Fibroblast of upper back skin (primary cell): Measurements from ENCODE around the gene TMEM214.
"Not testable (repeated sequence)": the region's sequence is repeated elsewhere in the genome, so short reads cannot be mapped to it uniquely, and the experiment has no call there.

Source experiments
- DNase-seq: peaks from one replicate; pipeline ENCODE4 v3.0.0-alpha.2; 2013

The TMEM214 gene

DNA sequence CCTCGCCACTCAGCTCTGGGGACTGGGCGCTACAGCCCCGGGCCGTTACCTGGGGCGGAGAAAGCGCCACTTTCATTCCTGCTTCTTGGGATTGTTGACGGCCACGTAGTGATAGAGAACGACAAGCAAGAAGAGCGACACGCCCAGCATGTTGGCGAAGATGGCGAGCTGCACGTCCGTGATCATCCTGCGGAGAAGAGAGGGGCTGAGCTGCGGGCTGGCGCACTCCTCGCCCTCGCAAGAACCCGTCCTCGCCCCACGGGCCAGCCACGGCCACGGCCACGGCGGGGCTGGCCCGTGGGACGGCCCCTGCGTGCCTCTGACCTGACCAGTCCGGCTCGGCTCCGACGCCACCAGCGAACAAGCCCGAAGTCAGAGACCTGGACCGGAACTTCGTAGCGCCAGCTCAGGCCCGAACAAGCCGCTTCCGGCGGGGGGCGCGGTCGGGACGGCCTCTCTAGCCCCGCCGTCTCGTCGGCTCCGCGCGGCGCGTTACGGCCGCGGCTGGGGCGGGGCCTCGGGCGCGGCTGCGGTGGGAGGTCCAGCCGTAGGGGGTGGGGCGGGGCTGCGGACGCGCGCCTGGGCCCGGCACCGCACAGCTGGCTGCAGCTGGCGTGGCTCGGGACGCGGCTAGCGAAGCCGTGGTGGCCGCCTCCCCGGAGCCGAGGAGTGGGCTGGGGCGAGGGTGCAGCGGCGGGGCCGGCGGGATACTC lies 38.7 kb downstream of the TMEM214 start, which contains the start of gene OST4:
OST4 (minus strand) TSS at position 378 of the 713 bp plus-strand sequence.
- DNase-seq: peak; percentile 92

DNA sequence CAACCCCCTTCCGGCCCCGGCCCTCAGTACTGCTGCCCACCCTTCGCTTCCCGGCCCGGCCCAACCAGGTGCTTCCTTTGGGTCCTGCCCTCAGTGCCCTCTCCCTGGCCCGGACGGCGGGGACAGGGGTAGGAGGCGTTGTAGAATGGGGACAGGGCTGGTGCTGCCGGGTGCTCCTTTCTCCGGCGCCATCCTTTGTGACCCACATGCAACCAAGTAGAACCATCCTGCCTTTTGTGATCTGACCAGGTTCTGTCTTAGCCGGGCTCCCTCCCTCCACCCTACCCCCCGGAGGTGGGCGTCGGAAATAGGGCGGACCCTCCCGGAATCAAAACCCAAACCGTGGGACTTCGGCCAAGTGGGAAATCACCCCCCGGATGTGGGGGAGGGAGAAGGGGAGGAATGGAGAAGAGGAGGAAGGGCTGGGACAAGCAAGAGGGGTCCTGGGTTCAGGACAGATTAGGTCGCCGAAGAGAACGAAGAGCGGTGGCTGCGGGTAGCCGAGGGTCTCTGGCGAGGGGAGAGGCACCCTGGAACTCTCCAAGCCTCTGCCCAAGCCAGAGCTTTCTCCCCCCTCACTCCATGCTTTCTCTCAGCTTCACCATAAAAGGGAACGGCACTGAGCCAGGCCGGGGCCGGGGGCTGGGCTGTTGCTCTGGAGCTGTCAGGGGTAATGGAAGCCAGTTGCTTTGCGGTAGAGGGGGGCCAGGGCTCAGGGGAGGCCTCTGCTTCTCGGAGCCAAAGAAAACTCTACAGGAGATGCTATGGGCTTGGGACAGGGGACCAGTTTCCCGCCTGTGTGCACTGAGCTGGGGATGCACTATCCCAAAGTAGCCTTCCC lies 39.4 kb downstream of the TMEM214 start:
- peak; percentile 95 for DNase-seq

DNA sequence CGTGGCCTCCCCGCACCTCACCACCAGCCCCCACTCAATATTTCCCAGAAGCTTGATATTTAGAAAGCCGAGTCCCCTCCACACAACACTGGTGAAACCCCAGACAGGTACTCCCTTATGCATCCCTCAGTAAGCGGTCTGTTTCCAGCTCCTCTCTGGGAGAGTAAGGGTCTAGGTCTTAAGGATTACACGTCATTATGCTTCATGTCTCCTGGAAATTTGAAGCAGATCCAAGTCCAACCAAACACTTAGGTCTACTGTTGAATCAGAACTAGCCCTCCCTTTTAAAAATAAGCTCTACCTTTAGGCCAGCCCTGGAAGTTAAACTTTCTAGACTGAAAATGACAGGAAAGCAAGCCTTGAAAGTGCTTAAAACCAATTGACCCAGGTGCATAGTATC lies 40.2 kb downstream of the TMEM214 start:
- DNase-seq: peak; percentile 84

DNA sequence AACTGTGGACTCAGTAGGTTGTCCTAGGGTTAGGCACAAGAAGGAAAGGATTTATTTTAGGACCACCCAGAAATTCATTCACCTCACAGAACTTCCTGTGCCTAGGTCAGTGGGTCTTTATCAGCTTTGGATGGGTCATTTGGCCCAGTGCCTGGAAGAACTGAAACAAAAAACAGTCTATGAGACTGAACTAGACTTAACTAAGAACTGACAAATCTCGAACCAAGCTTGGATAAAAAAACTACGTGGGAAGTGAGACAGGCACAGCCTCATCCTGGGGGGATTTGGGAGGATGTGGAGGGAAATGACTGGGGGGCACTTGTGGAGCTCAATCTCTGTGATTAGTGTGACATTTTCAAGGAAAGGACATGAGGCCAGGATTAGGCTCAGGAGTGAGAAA lies 41.0 kb downstream of the TMEM214 start:
- no peak for DNase-seq

DNA sequence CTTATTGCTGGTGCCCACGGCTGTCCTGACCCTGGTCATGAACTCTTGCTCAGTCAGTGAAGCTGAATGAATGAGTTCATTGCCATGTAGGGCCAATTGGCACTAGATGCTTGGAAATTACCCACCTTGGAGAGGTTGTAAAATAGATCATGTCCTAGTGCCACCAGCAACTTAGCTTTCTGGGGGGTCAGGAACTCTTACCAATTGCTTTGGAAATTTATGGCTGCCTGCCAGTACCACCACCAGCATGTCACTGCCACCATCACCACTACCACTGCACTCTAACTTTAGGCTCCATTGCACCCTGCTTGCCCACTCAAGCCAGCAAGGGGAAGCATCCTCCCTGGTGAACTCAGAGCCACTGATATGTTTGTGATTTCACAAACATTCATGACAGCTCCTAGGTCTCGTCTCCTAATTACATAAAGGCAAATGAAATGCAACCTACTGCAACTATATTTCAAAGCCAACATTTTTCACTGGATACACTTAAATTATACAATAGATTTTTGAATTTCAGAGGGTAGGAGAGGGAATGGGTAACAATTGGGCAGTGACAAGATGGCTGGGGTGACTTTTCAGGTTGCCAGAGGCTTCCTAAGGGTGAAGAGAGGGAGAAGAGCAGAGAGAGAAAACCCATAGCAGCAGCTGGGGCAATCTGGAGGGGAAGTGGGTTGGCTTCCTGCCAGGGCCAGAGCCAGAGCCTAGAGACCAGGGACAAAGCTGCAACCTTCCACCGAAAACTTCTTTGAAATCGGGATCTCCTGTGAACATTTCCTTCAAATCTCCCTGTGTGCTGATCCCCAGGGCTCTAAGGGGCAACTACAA lies 42.2 kb downstream of the TMEM214 start:
- peak; percentile 49 for DNase-seq

DNA sequence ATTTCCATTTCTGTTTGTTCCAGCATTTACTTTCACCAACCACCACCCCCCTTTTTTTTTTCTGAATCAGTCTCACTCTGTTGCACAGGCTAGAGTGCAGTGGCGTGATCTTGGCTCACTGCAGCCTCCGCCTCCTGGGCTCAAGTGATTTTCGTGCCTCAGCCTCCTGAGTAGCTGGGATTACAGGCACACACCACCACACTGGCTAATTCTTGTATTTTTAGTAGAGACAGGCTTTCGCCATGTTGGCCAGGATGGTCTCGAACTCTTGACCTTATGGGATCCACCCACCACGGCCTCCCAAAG lies 42.8 kb downstream of the TMEM214 start:
- not testable (repeated sequence) for DNase-seq

DNA sequence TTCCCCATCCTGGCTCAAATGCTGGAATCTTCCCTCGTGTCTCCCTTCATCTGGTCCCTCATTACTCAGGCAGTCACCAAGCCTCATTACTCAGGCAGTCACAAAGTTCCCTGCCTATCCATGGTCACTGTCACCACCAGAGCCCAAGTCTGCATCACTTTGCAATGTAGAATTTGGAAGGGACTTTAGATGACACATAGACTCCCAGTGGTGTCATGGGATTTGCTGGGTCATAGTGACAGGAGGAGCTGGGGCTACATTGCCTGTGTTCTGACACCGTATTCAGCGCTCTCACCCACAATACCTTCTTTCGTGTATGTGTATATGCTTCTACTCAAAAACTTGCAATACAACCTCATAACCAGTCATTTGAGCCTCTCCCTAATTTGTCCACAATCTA lies 43.6 kb downstream of the TMEM214 start:
- no peak for DNase-seq

DNA sequence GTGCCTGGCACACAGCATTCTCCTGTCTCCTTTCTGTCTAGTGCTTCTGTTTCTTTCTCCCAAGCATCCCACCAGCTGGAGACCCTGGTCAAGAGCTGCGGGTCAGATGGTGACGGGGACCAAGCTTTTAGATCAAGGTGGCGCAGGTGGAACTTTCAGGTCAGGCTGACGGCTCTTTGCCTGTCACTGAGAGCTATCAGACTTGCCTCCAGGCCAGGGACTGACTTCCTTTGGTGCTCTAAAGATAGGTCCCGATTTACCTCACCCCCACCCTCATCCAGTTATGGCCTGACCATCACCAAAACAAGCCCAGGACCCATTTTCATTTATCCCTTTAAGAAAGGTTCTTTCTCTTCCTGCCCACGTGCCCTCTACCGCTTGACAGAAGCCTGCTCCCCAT lies 44.5 kb downstream of the TMEM214 start:
- no peak for DNase-seq

DNA sequence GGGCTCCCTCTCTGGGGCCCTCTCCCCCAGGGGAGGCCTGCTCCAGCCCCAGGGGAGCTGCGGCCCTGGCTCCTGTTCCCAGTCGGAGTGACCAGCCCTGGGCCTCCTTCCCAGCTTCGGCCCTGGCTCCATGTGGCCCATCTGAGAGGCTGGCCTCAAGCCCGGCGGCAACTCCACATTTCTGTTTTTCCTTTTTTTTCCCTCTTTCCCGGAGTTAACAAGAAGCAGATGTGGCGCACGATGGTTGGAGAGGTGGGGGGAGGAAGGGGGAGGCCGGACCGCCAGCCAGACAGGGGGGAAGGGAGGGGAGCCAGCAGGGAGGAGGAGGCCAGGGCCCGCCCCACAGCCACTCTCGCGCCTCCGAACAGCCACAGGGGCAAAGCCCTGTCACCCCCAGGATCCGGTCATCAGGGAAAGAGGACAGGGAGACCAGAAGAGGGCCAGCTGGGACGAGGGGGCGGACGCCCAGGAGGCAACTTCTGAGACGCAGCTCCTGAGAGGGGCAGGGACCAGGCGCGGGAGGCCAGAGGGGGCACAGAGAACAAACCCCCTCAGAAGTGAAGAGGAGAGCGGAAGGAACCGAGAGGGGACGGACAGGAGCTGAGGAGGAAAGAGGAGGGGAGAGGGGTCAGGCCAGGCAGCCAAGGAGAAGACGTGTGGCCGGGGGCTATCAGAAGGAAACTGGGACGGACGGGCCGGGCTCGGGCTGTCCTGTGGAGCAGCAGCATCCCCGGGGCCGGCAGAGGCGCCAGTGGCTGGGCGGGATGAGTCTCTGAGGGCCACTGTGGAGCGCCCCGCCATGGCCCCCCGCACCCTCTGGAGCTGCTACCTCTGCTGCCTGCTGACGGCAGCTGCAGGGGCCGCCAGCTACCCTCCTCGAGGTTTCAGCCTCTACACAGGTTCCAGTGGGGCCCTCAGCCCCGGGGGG lies 45.8 kb downstream of the TMEM214 start, which contains the start of gene EMILIN1:
EMILIN1 (plus strand) TSS at position 349 of the 928 bp plus-strand sequence; CDS start at position 800, 451 bp downstream.
- DNase-seq: peak; percentile 98

DNA sequence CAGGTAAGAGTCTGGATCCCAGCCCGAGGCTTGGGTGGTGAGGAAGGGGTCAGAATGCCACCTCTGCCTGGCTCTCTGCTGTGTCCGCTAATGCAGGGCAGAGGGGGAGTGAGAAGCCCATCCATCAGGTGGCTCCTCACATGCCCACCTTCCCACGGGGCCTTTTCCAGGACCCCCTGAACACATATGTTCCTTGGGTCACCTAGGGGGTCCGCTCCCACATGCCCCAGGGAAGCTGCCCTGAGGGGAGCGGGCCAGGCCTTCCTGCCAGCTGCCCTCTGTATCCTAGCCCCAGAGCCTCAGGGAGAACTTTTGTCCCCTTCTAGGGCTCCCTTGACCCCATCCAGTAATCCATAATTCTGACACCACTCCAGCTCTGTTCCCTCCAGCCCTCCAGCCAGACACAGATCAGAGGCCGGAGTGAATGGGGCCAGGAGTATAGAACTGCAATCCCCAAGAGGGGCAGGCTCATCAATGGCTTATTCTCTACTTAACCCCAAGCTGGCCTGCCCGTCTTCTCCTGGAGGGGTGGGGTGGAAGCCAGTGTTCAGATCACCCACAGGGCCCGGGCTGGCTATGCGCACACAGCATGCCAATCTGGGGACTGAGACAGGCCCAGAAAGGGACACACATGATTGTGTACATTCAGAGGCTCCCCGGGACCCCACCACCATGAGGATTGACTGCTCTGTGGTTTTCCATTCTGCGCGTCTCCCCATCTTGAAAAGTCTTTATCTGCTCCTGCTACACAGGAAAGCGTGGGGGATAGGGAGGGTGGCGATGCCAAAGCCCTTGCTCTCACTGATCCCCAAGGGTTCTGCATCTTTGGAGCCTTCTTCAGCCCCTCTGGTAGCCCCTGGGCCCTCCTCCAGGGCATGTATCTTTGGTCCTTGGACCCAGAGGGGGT lies 46.7 kb downstream of the TMEM214 start:
- no peak for DNase-seq

DNA sequence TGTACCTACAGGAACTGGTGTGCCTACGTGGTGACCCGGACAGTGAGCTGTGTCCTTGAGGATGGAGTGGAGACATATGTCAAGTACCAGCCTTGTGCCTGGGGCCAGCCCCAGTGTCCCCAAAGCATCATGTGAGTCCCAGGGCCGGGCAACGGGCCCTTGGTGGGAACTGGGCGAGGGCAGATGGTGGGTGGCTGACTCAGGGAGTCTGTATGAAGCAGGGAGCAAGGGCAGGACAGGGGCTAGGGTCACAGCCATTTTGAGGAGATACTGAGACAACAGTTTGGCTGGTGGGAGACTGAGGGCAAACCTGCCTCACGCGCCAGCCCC lies 47.3 kb downstream of the TMEM214 start:
- DNase-seq: no peak

DNA sequence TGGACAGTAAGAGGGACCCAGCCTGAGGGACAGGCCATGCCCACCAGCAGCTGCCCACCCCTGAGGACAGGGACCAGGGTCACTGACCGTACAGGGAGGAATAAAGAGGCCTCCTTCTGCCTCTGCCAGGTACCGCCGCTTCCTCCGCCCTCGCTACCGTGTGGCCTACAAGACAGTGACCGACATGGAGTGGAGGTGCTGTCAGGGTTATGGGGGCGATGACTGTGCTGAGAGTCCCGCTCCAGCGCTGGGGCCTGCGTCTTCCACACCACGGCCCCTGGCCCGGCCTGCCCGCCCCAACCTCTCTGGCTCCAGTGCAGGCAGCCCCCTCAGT lies 47.8 kb downstream of the TMEM214 start:
- DNase-seq: no peak

DNA sequence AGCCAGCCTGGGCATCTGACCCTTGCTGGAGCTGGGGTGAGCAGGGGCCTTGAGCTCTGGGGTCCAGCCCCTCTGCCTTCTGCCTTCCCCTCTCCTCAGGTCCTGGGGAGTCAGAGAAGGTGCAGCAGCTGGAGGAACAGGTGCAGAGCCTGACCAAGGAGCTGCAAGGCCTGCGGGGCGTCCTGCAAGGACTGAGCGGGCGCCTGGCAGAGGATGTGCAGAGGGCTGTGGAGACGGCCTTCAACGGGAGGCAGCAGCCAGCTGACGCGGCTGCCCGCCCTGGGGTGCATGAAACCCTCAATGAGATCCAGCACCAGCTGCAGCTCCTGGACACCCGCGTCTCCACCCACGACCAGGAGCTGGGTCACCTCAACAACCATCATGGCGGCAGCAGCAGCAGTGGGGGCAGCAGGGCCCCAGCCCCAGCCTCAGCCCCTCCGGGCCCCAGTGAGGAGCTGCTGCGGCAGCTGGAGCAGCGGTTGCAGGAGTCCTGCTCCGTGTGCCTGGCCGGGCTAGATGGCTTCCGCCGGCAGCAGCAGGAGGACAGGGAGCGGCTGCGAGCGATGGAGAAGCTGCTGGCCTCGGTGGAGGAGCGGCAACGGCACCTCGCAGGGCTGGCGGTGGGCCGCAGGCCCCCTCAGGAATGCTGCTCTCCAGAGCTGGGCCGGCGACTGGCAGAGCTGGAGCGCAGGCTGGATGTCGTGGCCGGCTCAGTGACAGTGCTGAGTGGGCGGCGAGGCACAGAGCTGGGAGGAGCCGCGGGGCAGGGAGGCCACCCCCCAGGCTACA lies 49.4 kb downstream of the TMEM214 start:
- no peak for DNase-seq

DNA sequence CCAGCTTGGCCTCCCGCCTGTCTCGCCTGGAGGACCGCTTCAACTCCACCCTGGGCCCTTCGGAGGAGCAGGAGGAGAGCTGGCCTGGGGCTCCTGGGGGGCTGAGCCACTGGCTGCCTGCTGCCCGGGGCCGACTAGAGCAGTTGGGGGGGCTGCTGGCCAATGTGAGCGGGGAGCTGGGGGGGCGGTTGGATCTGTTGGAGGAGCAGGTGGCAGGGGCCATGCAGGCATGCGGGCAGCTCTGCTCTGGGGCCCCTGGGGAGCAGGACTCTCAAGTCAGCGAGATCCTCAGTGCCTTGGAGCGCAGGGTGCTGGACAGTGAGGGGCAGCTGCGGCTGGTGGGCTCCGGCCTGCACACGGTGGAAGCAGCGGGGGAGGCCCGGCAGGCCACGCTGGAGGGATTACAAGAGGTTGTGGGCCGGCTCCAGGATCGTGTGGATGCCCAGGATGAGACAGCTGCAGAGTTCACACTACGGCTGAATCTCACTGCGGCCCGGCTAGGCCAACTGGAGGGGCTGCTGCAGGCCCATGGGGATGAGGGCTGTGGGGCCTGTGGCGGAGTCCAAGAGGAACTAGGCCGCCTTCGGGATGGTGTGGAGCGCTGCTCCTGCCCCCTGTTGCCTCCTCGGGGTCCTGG lies 50.1 kb downstream of the TMEM214 start:
- DNase-seq: no peak

DNA sequence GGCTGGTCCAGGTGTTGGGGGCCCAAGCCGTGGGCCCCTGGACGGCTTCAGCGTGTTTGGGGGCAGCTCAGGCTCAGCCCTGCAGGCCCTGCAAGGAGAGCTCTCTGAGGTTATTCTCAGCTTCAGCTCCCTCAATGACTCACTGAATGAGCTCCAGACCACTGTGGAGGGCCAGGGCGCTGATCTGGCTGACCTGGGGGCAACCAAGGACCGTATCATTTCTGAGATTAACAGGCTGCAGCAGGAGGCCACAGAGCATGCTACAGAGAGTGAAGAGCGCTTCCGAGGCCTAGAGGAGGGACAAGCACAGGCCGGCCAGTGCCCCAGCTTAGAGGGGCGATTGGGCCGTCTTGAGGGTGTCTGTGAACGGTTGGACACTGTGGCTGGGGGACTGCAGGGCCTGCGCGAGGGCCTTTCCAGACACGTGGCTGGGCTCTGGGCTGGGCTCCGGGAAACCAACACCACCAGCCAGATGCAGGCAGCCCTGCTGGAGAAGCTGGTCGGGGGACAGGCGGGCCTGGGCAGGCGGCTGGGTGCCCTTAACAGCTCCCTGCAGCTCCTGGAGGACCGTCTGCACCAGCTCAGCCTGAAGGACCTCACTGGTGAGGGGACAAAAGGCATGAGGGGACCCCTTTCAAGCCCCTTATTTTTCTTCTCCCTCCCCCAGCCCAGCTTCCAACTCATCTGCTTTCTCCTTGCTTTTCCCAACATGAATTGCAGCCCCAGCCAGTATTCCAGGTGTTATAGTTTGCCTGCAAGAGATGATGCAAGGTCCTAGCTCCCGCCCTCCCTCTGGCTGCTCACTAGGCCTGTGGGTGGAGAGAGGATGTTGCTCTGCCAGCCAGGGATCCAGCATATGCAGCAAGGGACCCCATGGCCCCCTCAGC lies 50.9 kb downstream of the TMEM214 start:
- no peak for DNase-seq

DNA sequence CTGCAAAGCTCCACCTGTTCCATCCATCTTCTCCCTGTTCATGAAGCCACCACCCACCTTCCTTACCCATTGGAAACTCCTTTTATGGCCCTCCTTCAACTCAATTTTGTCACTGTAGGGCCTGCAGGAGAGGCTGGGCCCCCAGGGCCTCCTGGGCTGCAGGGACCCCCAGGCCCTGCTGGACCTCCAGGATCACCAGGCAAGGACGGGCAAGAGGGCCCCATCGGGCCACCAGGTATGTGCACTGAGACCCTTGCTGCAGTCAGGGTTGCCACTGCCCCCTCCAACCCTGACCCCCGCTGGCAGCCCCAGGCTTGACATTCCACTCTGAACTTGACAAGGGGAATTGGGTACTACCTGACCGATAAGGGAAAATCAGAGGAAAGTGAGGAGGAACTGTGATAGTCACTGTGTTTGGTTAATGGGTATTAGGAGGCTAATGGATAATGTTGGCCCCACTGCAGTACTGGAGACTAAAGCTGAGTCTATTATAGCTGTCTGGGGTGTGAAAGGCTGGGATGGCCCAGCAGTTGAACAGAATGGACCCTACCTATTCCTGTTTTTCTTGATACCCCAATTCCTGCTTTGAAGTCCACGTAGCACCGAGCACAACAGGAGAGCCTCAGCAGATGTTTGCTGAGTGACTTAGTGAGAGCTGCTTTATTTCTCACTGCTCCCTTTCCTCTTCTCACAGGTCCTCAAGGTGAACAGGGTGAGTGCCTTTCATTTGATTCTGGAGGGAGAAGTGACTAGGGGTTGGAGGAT lies 51.7 kb downstream of the TMEM214 start:
- DNase-seq: no peak

DNA sequence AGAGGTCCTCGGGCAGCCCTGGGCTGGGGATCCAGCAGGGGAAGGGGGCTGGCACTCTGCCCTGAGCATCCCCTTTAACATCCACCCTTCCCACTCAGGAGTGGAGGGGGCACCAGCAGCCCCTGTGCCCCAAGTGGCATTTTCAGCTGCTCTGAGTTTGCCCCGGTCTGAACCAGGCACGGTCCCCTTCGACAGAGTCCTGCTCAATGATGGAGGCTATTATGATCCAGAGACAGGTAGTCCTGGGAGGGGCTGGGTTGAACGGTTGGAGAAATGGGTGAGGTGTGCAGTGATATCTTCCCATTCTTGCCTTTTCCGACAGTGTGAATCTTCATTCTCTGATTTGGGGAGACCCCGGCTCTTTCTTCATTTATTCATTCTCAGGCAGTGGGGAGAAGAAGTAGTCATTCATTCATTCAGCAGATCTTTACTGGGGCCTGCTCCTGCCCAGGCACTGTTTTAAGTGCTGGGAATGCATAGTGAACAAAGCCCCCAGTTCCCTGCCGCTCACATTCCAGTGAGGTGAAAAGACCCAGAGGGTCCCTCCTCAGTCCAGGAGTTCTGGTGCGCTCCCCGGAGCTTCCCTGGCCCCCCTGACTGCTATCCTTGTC lies 52.4 kb downstream of the TMEM214 start:
- DNase-seq: no peak

DNA sequence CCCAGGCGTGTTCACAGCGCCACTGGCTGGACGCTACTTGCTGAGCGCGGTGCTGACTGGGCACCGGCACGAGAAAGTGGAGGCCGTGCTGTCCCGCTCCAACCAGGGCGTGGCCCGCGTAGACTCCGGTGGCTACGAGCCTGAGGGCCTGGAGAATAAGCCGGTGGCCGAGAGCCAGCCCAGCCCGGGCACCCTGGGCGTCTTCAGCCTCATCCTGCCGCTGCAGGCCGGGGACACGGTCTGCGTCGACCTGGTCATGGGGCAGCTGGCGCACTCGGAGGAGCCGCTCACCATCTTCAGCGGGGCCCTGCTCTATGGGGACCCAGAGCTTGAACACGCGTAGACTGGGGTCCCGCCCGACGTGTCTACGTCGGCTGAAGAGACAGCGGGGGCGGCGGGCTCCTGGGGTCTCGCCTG lies 52.9 kb downstream of the TMEM214 start:
- DNase-seq: peak; percentile 53
